Hepatocyte (in vitro differentiated cells): ENCODE data around the gene RTRAF. TPM values are rescaled to one million over a fixed set of nuclear protein-coding genes. Genes with fewer than 3 reads are reported as not detected.

Experiments used
- DNase-seq: peaks from one replicate; pipeline ENCODE4 v3.0.0-alpha.2; 2016; ENCODE audit warnings: low spot score
- H2AFZ ChIP-seq: fragments of 200-600 bp; sonication (generic); 2 replicates; pipeline ENCODE4 v1.6.0; 2016; ENCODE audit warnings: antibody characterized with exemption, mild to moderate bottlenecking
- H3K27ac ChIP-seq: fragments of 200-600 bp; sonication (generic); 2 replicates; pipeline ENCODE4 v1.5.1; 2016; ENCODE audit warnings: mild to moderate bottlenecking
- H3K27me3 ChIP-seq: fragments of 200-600 bp; sonication (generic); 2 replicates; pipeline ENCODE4 v1.6.1; 2016
- H3K36me3 ChIP-seq: fragments of 200-600 bp; sonication (generic); replicated peaks from 2 replicates; pipeline ENCODE4 v1.5.1; 2016; ENCODE audit warnings: low read depth; ENCODE audit not compliant: insufficient read depth
- H3K4me1 ChIP-seq: fragments of 200-600 bp; sonication (generic); 2 replicates; pipeline ENCODE4 v1.5.1; 2016; ENCODE audit warnings: mild to moderate bottlenecking, moderate library complexity; ENCODE audit not compliant: insufficient read depth
- H3K4me2 ChIP-seq: fragments of 200-600 bp; sonication (generic); 2 replicates; pipeline ENCODE4 v1.6.0; 2016
- H3K4me3 ChIP-seq: fragments of 200-600 bp; sonication (generic); 2 replicates; pipeline ENCODE4 v1.5.1; 2016; ENCODE audit warnings: mild to moderate bottlenecking
- H3K79me2 ChIP-seq: fragments of 200-600 bp; sonication (generic); 2 replicates; pipeline ENCODE4 v1.6.0; 2017; ENCODE audit warnings: mild to moderate bottlenecking
- H3K9me2 ChIP-seq: fragments of 200-600 bp; sonication (generic); replicated peaks from 2 replicates; pipeline ENCODE4 v1.6.0; 2017; ENCODE audit warnings: mild to moderate bottlenecking; ENCODE audit not compliant: insufficient read depth
- H3K9me3 ChIP-seq: fragments of 200-600 bp; sonication (generic); 2 replicates; pipeline ENCODE4 v1.5.1; 2016; ENCODE audit warnings: low read depth, mild to moderate bottlenecking
- H4K20me1 ChIP-seq: fragments of 200-600 bp; sonication (generic); 2 replicates; pipeline ENCODE4 v1.6.0; 2016; ENCODE audit warnings: mild to moderate bottlenecking; ENCODE audit not compliant: insufficient read depth, poor library complexity, severe bottlenecking
- EZH2 ChIP-seq: fragments of 200-600 bp; sonication (generic); IDR thresholded peaks from 2 replicates; pipeline ENCODE4 v1.6.1; 2016; ENCODE audit warnings: antibody characterized with exemption, mild to moderate bottlenecking, borderline replicate concordance
- EZH2phosphoT487 ChIP-seq: fragments of 200-600 bp; sonication (generic); IDR thresholded peaks from one replicate; pipeline ENCODE4 v1.6.1; 2018; ENCODE audit warnings: antibody characterized with exemption, mild to moderate bottlenecking, low read depth, moderate library complexity; ENCODE audit not compliant: unreplicated experiment, severe bottlenecking
- WGBS: methylation state at CpG from one replicate; pipeline ENCODE4 v1.1.6; 2016; ENCODE audit warnings: low lambda C conversion rate; ENCODE audit errors: missing lambda C conversion rate; 5-methylcytosine and 5-hydroxymethylcytosine counted together
- polyA plus RNA-seq: library from polyadenylated mRNA; unstranded; fragments of >200 nt; fragmentation: Nextera tagmentation; extraction: Ambion mirVana; gene quantifications from 2 replicates; pipeline ENCODE4 v1.2.1, GENCODE V29; 2016
- total RNA-seq: library from RNA; depleted of rRNA; stranded (reverse); fragments of >200 nt; gene quantifications from 2 replicates; pipeline ENCODE4 v1.2.3, GENCODE V29; 2014
- TF ChIP-seq, protein P1 (sequence below): fragments of 200-600 bp; sonication (generic); IDR thresholded peaks from 2 replicates; pipeline ENCODE4 v1.5.1; 2016; ENCODE audit warnings: antibody characterized with exemption, mild to moderate bottlenecking; ENCODE audit not compliant: poor library complexity

RTRAF gene
- total and polyA plus RNA-seq, 2 experiments from 2014 or later, result 94.7 to 194 TPM

DNA sequence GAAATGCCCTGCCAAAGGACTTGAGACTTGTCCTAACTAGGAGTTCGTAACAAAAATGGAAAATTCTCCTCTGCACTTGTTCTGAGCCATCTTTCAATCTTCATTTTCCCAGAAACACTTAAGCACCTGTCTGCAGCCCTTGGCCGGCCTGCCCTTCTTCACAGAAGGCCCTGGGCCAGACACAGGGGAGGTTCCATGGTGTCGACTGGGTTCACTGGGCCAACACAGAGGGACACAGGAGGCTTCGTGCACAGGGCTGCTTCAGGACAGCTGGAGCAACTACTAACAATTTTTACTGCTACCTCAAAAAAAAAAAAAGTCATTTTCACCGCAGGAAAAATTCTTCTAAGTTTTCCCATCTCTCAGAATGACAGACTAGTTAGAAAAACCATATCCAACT lies 59.9 kb downstream of the RTRAF start:
- H3K4me3 ChIP-seq, result no peak overlapping the region
- H2AFZ ChIP-seq, result no peak overlapping the region
- 82% methylated on average over 5 of the region's 5 CpGs for WGBS
- no peak overlapping the region for H3K4me2 ChIP-seq
- H3K9me2 ChIP-seq, result no peaks in the 10 kb centered on the region
- no peaks in the 10 kb centered on the region for H3K36me3 ChIP-seq
- TF ChIP-seq EZH2phosphoT487 (no peak), EZH2 (no peak)
- TF ChIP-seq, protein P1, sequence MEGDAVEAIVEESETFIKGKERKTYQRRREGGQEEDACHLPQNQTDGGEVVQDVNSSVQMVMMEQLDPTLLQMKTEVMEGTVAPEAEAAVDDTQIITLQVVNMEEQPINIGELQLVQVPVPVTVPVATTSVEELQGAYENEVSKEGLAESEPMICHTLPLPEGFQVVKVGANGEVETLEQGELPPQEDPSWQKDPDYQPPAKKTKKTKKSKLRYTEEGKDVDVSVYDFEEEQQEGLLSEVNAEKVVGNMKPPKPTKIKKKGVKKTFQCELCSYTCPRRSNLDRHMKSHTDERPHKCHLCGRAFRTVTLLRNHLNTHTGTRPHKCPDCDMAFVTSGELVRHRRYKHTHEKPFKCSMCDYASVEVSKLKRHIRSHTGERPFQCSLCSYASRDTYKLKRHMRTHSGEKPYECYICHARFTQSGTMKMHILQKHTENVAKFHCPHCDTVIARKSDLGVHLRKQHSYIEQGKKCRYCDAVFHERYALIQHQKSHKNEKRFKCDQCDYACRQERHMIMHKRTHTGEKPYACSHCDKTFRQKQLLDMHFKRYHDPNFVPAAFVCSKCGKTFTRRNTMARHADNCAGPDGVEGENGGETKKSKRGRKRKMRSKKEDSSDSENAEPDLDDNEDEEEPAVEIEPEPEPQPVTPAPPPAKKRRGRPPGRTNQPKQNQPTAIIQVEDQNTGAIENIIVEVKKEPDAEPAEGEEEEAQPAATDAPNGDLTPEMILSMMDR, result no peak
- peaks cover 10% of the 10 kb centered on the region for H3K79me2 ChIP-seq
- H3K4me1 ChIP-seq, result peaks cover 31% of the 10 kb centered on the region
- H3K27me3 ChIP-seq, result no peaks in the 10 kb centered on the region
- no peak overlapping the region for H3K27ac ChIP-seq
- no peaks in the 10 kb centered on the region for H3K9me3 ChIP-seq
- no peaks in the 10 kb centered on the region for H4K20me1 ChIP-seq
- no peak for DNase-seq

GRCh38 chr14:52049721-52050588 lies 60.6 kb downstream of the RTRAF start:
- TF ChIP-seq EZH2phosphoT487, result no peak
- no peak for TF ChIP-seq EZH2
- TF ChIP-seq, protein P1, result no peak
- H3K4me3 ChIP-seq, result no peak overlapping the region
- peaks cover 8% of the 10 kb centered on the region for H3K79me2 ChIP-seq
- no peaks in the 10 kb centered on the region for H3K9me2 ChIP-seq
- no peaks in the 10 kb centered on the region for H4K20me1 ChIP-seq
- H3K27ac ChIP-seq, result no peak overlapping the region
- DNase-seq, result peak; percentile 42
- H3K4me2 ChIP-seq, result no peak overlapping the region
- H2AFZ ChIP-seq, result no peak overlapping the region
- no peaks in the 10 kb centered on the region for H3K9me3 ChIP-seq
- whole genome bisulfite sequencing, result 76% methylated on average over 6 of the region's 6 CpGs
- peaks cover 28% of the 10 kb centered on the region for H3K4me1 ChIP-seq
- H3K27me3 ChIP-seq, result no peaks in the 10 kb centered on the region
- H3K36me3 ChIP-seq, result no peaks in the 10 kb centered on the region

DNA sequence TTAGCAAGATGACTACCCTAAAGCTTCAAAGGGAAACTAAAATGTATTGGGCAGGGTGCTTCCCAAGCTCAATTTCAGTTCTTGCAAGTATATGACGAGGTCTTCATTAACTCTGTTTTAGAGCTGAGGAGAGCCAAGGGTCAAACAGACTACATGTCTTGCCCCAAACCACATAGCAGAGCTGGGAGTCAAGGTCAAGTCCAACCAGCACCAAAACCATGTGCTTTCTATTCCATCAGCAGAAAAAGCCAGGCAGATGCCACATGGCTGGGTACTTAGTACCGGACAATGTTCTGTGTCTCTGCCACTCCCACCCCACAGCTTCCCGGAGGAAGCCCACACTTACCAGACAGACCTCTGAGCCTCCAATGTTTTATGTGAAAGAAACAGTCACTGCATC lies 61.9 kb downstream of the RTRAF start:
- Histone ChIP-seq H3K79me2 (peaks cover 7% of the 10 kb centered on the region), H3K4me1 (peaks cover 26% of the 10 kb centered on the region), H3K27ac (peak overlapping the region; percentile 17), H3K4me2 (peak overlapping the region; percentile 35), H3K27me3 (no peaks in the 10 kb centered on the region), H3K4me3 (no peak overlapping the region), H3K9me2 (no peaks in the 10 kb centered on the region), H4K20me1 (no peaks in the 10 kb centered on the region), H2AFZ (no peak overlapping the region), H3K9me3 (no peaks in the 10 kb centered on the region), H3K36me3 (no peaks in the 10 kb centered on the region)
- no peak for DNase-seq
- WGBS, result 67% methylated on average over 3 of the region's 3 CpGs
- TF ChIP-seq EZH2phosphoT487 (no peak), EZH2 (no peak)
- TF ChIP-seq, protein P1, result no peak
